MG63 (cell line): ENCODE data around the gene ACSS2. TPM values are rescaled to one million over a fixed set of nuclear protein-coding genes. Genes with fewer than 3 reads are reported as not detected.
A peak's percentile ranks its signal among the peaks of the same experiment; 100 is the strongest.

Source experiments
- DNase-seq: peaks from one replicate; pipeline ENCODE4 v3.0.0-alpha.2; 2020
- H3K27me3 ChIP-seq: fragments of 250-450 bp; sonication (Bioruptor Pico); 2 replicates; pipeline ENCODE4 v1.5.1; 2020; ENCODE audit warnings: mild to moderate bottlenecking, moderate library complexity
- H3K36me3 ChIP-seq: fragments of 250-450 bp; sonication (Bioruptor Pico); 2 replicates; pipeline ENCODE4 v1.5.1; 2020; ENCODE audit warnings: mild to moderate bottlenecking, moderate library complexity
- H3K4me3 ChIP-seq: fragments of 250-450 bp; sonication (Bioruptor Pico); 2 replicates; pipeline ENCODE4 v1.5.1; 2020; ENCODE audit warnings: mild to moderate bottlenecking, moderate library complexity
- H3K9me3 ChIP-seq: fragments of 250-450 bp; sonication (Bioruptor Pico); 2 replicates; pipeline ENCODE4 v1.5.1; 2020; ENCODE audit warnings: mild to moderate bottlenecking, moderate library complexity
- total RNA-seq: library from RNA; depleted of rRNA; stranded (reverse); fragments of >200 nt; shearing (Covaris generic); gene quantifications from 2 replicates; pipeline ENCODE4 v1.2.3, GENCODE V29; 2014; ENCODE audit warnings: low replicate concordance

Gene ACSS2
- total RNA-seq, 1 experiment from 2014 or later: 24.8 TPM

DNA sequence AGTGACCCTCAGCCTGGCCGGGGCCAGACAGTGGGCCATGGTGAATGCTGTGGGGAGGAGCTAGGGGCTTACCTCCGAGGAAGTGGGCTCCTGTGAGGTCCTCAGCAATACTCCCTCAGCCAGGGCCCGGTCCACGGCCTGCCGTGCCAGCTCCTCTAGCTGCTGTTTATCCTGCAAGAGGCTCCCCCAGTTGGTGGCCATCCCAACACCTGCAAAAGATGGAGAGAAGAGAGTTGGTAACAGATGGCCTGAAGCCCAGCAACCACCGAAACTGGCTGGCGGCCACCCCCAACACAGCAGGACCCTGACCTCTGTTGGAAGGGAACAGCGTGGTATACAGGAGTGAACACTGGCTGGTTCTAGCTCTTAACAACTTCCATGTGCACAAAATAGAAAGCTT, 75.2 kb downstream of the ACSS2 start:
- Histone ChIP-seq H3K36me3 (peaks cover 31% of the 10 kb centered on the region), H3K4me3 (no peak overlapping the region), H3K9me3 (no peaks in the 10 kb centered on the region), H3K27me3 (no peaks in the 10 kb centered on the region)
- DNase-seq: no peak

DNA sequence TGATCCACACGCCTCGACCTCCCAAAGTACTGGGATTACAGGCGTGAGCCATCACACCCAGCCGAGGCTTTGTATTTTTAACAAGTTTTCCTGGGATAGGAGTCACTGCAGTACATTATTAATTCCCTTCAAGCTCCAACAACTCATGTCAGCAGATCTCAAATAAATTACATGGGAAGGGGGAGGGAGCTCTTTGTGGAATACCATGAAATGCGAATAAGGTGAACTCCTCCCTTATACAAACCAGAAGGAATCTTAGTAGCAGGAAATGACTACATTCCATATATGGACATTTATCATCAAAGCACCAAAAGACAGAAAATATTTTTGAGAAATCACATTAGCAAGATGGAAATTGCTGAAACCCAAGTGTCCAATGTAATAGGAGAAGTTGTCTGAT, 76.3 kb downstream of the ACSS2 start:
- H3K9me3 ChIP-seq: no peaks in the 10 kb centered on the region
- no peaks in the 10 kb centered on the region for H3K27me3 ChIP-seq
- H3K4me3 ChIP-seq: no peak overlapping the region
- no peak for DNase-seq
- H3K36me3 ChIP-seq: peaks cover 23% of the 10 kb centered on the region

DNA sequence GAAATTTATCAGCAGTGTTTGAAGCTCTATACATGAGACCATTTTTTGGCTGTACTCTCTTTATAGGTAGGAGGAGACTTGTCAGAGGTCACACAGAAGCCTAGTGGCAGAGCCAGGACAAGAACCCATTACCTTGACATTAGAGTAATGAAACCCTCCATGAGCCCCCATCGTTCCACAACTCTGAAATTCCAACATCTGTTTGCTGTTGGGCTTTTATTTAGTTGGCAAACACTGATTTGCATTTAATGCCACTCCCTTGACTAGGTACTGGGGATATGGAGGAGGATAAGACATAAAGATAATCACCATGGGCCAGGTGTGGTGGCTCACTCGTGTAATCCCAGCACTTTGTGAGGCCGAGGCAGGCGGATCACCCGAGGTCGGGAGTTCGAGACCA, 77.5 kb downstream of the ACSS2 start:
- no peak overlapping the region for H3K4me3 ChIP-seq
- H3K27me3 ChIP-seq: no peaks in the 10 kb centered on the region
- no peak for DNase-seq
- H3K36me3 ChIP-seq: peaks cover 20% of the 10 kb centered on the region
- no peaks in the 10 kb centered on the region for H3K9me3 ChIP-seq

DNA sequence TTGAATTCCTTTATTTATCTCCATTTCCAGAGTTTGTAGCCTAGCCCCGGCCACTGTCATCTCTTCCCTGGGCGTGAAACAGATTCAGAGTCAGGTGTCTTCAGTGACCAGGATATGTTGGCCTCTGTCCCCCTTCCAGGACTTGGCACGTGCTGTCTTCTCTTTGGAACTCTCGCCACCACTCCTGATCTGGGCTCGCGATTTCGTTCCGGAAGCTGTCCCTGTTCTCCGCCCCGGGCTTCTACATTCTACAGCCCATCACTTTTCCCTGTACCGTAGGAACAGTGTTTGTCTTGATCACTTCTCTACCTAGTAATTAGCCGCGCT, 78.5 kb downstream of the ACSS2 start:
- Histone ChIP-seq H3K4me3 (peak overlapping the region; percentile 75), H3K27me3 (no peaks in the 10 kb centered on the region), H3K9me3 (no peaks in the 10 kb centered on the region), H3K36me3 (peaks cover 14% of the 10 kb centered on the region)
- peak; percentile 60 for DNase-seq

DNA sequence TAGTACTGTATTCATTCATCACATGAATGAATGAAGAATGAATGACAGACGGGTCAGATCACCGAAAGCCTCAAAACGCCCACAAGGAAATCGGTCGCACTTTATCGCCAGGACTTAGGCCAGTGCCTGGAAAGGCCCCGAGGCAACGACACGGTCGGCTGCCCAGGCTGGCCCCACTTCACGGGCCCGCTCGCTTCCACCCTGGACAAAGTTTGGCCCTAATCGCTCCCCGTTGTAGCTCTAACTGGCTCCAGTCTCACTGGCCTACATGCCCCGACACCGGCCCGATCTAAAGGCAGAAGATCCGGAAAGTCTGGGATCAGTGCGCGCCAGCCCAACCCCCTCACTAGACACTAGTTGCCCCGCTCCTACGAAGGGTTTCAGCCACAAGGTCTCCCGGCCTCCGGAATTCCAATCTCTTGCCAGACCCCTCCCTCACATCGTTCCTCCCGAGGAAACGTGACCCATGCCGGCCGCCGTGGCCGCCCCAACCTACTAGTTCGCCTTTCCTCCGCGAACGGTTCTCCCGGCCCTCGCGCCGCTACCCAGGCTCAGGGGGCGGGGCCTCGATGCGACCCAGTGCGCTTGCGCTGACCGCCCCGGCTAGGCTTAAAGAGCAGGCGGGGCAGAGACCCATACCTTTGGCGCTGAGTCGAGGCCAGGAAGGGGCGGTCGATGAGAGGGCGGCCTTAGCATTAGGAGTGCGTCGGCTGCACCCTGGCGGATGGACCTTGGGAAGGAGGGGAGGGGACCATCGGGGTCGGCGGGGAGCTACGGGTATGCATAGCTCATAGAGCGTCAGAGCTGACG, 79.0 kb downstream of the ACSS2 start, which contains the start of the genes GSS and MYH7B:
Gene GSS (minus strand): TSS at position 576 of the 810 bp plus-strand sequence. CDS start 3,954 bp downstream, outside the sequence.
Gene MYH7B (plus strand): TSS at position 638 of the 810 bp plus-strand sequence. CDS start 22,138 bp downstream, outside the sequence.
- no peaks in the 10 kb centered on the region for H3K27me3 ChIP-seq
- peaks cover 10% of the 10 kb centered on the region for H3K36me3 ChIP-seq
- no peaks in the 10 kb centered on the region for H3K9me3 ChIP-seq
- peak; percentile 98 for DNase-seq
- peak within 1 kb of the TSS; percentile 75 for H3K4me3 ChIP-seq

DNA sequence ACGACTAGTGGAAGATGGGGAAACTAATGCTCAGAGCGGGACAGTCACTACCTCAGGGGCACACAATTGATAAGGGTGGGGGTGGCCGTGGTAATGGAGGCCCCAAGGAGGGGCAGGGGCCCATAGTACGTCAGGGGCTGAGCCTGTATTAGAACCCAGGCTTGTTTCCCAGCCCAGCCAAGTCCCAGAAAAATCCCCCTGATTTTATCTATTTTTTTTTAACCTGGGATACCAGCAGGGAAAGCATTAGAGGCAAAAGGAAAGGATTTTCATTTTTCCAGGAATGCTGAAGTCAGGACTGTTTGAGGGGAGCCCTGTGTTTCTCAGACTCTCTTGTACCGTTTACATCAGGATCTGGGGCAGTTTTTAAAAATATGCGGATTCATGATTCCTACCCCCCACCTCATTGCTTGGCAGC, 79.6 kb downstream of the ACSS2 start:
- Histone ChIP-seq H3K27me3 (no peaks in the 10 kb centered on the region), H3K36me3 (peaks cover 6% of the 10 kb centered on the region), H3K4me3 (peak overlapping the region; percentile 75), H3K9me3 (no peaks in the 10 kb centered on the region)
- no peak for DNase-seq

DNA sequence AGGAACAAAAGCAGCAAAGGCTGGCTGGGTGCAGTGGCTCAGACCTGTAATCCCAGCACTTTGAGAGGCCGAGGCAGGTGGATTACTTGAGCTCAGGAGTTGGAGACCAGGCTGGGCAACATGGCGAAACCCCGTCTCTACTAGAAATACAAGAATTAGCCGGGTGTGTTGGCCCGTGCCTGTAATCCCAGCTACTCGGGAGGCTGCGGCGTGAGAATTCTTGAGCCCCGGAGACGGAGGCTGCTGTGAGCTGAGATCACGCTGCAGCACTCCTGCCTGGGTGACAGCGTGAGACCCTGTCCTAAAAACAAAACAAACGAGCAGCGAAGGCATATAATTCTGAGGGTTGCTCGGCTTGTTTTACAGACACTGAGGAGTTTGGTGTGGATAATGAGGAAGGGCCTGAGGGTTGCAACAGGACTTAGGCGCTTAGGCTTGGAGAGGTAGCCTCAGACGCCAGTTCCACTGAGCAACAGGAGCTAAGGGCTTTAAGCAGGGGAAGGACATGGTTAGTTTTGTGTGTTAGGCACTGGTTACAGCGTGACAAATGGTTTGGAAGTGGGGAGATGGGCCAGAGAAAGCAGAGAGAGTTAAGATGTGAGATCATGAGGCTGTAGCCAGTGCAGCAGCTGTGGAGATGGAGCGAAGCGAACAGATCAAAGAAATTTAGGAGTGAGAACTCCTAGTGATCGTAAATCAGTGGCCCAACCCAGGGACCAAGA, 80.5 kb downstream of the ACSS2 start:
- no peaks in the 10 kb centered on the region for H3K27me3 ChIP-seq
- H3K4me3 ChIP-seq: no peak overlapping the region
- no peaks in the 10 kb centered on the region; the same call in 1 of the 2 replicates for H3K36me3 ChIP-seq
- DNase-seq: no peak
- no peaks in the 10 kb centered on the region for H3K9me3 ChIP-seq

DNA sequence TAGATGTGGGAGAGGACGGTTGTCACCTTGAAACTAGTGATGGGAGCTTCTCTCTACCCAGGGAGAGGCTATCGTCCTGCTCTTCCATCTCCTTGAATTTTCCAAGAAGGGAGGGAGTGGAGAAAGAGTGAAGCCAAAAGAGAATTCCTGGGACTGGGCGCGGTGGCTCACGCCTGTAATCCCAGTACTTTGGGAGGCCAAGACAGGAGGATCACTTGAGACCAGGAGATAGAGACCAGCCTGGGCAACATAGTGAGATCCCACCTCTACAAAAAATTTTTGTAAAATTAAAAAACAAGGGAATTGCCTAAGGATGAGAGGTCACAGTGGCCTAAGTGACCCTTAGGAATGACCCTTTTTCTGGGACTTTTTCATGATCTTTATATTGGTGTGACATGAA, 88.1 kb downstream of the ACSS2 start:
- no peak overlapping the region for H3K4me3 ChIP-seq
- no peaks in the 10 kb centered on the region for H3K9me3 ChIP-seq
- H3K36me3 ChIP-seq: no peaks in the 10 kb centered on the region
- no peak for DNase-seq
- H3K27me3 ChIP-seq: no peaks in the 10 kb centered on the region

DNA sequence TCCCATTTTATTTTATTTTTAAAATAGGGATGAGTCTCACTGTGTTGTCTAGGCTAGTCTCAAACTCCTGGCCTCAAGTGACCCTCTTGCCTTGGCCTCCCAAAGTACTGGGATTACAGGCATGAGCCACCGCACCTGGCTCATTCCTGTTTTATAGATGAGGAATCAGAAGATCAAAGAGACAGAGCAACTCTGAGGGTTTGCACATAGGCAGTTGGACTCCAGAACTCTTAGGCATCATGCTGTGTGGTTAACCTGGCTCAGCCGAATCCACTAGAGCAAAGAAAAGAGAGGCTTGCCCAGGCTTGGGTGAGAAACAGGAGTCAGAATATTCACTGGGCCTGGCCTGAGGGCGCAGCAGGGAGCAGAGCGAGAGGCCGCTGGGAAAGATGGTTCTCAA, 88.6 kb downstream of the ACSS2 start:
- H3K36me3 ChIP-seq: no peaks in the 10 kb centered on the region
- no peak for DNase-seq
- H3K27me3 ChIP-seq: no peaks in the 10 kb centered on the region

DNA sequence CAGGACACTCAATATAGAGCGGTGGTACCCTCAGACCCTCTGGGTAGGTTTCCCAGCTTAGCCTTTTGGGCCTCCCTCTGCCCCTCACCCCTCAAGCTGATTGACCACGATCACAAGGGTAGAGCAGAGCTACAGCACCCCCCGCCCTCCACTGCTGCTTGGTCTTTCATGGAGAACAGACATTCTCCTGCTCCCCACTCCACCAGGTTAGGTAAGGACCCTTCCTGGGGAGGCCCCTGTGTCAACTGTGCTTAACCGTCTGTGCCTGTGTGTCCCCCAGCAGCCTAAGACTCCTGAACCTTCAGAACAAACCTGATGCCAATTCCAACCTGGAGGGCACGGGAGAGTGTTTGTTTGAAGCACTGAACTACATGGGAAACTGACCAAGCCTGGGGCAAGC, 91.0 kb downstream of the ACSS2 start:
- no peak overlapping the region for H3K4me3 ChIP-seq
- no peaks in the 10 kb centered on the region for H3K36me3 ChIP-seq
- no peaks in the 10 kb centered on the region for H3K9me3 ChIP-seq
- DNase-seq: no peak
- H3K27me3 ChIP-seq: no peaks in the 10 kb centered on the region

More for the DNA sequence above, 88.6 kb downstream of the ACSS2 start:
- Histone ChIP-seq H3K9me3 (no peaks in the 10 kb centered on the region), H3K4me3 (no peak overlapping the region)

DNA sequence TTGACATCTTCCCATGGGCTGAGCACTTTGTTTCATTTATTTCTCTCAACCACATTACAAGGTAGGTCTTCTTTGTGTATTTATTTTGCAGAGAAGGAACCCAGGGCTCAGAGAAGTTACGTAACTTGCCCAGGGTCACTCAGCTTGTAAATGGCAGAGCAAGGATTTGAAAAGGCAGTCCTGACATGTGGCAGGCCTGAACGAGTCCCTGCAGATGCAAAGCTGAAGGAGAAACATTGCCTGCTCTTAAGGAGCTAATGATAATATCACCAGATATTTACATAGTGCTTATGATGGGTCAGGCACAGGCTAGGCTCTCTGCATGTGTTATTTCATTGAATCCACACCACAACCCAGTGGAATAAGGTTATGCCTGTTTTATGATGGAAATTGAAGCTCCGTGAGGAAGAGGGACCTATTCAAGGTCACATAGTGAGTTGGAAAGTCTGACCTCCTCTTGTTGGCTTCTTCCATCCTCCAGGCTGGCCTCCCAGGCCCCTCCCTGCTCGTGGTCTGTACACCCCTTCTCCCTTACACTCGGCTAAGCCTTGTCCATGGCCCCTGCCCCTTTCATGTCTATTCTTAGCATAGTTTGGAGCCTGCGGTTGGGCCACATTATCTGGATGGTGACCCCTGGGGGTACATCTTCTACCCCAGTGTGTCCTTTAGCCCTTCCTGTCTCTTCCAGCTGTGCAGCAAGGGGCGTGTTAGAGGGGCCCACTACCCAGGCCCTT, 91.8 kb downstream of the ACSS2 start:
- Histone ChIP-seq H3K9me3 (no peaks in the 10 kb centered on the region), H3K36me3 (no peaks in the 10 kb centered on the region), H3K27me3 (no peaks in the 10 kb centered on the region; the same call in 1 of the 2 replicates), H3K4me3 (no peak overlapping the region)
- no peak for DNase-seq

DNA sequence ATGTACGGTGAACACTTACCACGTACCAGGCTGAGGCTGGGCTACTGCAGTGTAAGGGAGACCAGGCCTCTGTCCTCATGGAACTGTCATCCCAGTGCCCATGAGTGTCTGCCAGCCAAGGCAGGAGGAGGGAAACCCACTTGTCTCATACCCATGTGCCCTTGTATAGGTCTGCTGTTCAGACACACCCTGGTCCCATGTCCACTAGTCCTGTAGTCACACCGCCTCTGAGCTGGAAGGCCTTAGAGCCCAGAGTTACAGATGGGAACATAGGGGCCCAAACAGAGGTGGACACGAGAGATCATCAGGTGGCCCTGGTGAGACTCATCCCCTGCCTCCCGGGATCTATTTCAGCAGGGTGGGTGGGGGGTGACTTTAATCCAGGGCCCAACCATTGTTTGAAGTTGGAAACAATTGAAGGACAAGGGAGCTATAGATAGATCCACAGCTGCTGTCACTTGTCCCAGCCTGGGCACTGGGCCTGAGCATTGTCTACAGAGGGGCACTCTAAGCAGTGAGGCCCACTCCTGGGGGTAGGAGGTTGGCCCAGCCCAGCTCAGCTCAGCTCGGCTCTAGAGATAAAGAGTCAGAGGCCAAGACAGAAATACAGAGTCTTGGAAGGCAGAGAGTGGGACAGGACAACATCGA, 93.9 kb downstream of the ACSS2 start:
- no peak for DNase-seq
- no peak overlapping the region for H3K4me3 ChIP-seq
- no peaks in the 10 kb centered on the region for H3K9me3 ChIP-seq
- peaks cover 9% of the 10 kb centered on the region for H3K27me3 ChIP-seq
- H3K36me3 ChIP-seq: no peaks in the 10 kb centered on the region

DNA sequence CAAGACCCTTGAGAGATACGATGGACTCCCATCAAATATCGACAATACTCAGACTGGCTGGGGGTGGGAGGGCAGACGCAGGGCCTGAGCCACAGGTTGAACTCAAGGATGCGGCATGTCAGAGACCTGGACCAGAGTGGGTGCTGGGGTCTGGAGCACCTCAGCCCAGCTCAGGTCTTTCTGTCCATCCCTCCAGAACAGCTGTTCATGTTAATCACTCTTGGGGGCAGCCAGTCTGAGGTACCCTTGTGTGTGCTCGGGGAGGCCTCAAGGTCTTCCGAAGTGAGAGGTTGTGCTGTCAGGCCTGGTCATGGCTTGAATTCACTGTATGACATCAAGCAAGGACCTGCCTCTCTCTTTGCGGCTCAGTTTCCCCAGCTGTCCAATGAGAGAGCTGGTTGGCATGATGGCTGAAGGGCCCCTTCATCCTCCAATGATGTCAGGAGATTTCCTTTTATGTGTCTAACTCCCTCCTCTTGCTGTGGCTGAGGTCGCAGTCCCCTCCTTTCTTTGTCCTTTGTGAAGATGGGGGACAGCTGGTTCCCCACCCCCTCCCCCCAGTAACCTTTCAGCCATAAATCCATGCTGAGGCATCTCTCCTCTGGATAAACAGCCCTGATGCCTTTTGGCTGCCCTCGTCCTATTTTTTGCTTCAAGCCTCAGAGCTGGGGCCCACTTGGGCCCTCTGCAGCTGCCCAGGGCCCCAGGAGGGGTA, 94.6 kb downstream of the ACSS2 start:
- Histone ChIP-seq H3K36me3 (no peaks in the 10 kb centered on the region), H3K4me3 (no peak overlapping the region), H3K9me3 (no peaks in the 10 kb centered on the region), H3K27me3 (peaks cover 11% of the 10 kb centered on the region)
- no peak for DNase-seq

DNA sequence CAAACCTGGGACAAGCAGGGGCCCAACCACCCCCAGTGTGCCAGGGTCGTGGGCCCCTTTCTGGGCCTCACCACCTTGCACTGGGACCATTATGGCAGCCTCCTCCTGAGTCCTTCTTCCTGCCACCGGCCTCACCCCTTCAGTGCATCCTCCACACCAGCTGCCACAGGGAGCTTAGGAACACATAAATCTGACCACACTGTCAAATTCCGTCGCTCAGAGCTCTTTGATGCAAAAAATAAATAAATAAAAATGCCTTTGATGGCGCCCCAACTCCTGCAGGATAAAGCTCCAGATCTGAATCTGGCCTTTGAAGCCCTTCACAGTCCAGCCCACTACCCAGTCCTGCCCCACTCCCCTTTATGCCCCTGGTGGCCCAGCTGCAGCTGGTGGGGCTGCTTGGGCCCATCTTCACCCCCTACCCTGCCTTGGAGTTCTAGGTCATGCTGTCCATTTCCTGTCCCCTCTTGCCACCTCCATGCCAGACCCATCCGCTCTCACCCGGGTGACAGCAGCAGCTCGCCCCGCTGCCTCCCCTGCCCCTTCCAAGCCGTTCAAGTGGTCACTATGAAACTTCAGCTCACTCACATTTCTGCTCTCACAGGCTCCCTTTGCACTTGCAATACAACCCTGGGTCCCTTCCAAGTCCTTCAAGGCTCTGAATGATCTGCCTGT, 95.3 kb downstream of the ACSS2 start:
- H3K36me3 ChIP-seq: no peaks in the 10 kb centered on the region
- peaks cover 11% of the 10 kb centered on the region for H3K27me3 ChIP-seq
- no peaks in the 10 kb centered on the region for H3K9me3 ChIP-seq
- no peak for DNase-seq
- no peak overlapping the region for H3K4me3 ChIP-seq

DNA sequence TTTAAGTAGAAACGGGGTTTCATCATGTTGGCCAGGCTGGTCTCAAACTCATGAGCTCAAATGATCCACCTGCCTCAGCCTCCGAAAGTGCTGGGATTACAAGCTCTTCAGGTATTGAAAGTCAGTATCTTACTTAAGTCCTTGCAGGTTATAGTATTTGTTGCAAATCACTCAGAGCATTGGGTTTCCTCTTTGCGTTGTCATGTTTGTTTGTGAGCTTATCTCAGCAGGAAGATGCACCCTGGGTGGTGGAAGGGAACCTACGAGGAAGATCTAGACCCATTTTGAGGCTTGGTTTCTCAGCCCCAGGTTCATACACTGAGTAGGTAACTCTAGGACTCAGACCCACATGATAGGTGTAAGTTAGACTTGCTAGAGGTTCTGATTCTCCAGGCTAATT, 97.8 kb downstream of the ACSS2 start:
- no peak for DNase-seq

DNA sequence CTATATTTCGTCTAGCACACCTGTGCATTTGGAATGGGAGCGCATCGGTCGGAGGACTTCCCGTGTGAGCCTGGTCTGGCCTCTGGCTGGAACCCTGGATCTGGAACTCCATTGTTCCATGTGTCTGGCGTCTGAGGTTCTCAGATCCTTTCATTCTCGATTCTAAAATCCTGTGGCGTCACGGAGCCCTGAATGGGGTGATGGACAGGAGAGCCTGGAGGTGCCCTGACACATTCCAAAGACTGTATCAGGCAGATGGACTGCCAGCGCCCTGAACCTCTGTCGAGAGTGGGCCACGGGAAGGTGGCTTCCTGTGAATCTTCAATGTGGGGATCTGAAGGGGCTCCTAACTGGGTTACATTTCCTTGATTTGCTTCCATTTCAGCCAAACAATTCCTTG, 99.9 kb downstream of the ACSS2 start:
- Histone ChIP-seq H3K36me3 (no peaks in the 10 kb centered on the region), H3K4me3 (no peak overlapping the region), H3K27me3 (peaks cover 11% of the 10 kb centered on the region), H3K9me3 (no peaks in the 10 kb centered on the region)
- DNase-seq: no peak

More for the DNA sequence above, 97.8 kb downstream of the ACSS2 start:
- Histone ChIP-seq H3K4me3 (no peak overlapping the region), H3K27me3 (peaks cover 11% of the 10 kb centered on the region), H3K36me3 (no peaks in the 10 kb centered on the region), H3K9me3 (no peaks in the 10 kb centered on the region)
